Left hindlimb (tissue), 1 donor: ENCODE results near the gene CACNG4.
"Not testable (repeated sequence)": the region's sequence is repeated elsewhere in the genome, so short reads cannot be mapped to it uniquely, and the experiment has no call there.

Experiments
- DNase-seq: peaks from one replicate; pipeline ENCODE4 v3.0.0-alpha.2; 2018

CACNG4 gene

DNA sequence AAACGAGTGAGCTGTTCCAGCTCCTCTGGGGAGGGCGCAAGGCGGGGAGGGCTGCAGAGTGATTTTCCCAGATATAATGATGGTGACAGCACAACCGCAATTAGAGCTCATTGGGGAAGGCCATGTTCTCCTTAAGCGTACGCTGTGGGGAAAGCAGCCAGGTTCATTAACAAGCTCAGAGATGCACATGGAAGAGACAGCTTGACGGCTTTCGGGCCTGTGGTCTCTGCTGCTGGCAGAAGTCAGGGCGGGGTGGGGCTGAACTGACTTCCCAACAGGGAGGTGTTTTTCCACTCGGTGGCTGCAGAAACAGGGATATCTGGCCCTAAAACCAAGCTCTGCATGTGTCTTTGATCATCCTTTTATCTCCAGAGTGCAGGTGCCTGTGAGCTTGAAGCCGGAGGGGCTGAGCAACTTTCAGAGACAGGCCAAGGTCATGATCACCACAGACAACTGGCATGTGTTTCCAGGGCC, 55.8 kb downstream of the CACNG4 start:
- no peak for DNase-seq

DNA sequence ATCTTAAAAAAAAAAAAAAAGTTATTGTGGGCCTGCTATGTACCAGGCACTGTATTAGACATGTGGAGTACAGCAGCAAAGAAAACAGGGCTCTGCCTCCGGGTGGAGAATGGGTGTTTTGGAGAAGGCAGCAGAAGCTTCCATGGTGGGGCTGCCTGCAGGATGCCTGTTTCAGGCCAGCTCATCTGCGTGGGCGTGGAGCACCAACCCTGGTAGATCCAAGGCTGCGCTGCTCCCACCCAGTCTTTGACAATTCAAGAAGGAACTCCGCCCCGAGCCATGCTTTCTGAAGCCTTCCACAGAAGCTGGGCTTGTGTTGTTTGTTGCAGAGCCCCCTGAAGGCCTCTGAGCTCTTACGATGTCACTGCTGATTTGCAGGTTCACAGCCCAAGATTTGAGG, 56.7 kb downstream of the CACNG4 start:
- no peak for DNase-seq

DNA sequence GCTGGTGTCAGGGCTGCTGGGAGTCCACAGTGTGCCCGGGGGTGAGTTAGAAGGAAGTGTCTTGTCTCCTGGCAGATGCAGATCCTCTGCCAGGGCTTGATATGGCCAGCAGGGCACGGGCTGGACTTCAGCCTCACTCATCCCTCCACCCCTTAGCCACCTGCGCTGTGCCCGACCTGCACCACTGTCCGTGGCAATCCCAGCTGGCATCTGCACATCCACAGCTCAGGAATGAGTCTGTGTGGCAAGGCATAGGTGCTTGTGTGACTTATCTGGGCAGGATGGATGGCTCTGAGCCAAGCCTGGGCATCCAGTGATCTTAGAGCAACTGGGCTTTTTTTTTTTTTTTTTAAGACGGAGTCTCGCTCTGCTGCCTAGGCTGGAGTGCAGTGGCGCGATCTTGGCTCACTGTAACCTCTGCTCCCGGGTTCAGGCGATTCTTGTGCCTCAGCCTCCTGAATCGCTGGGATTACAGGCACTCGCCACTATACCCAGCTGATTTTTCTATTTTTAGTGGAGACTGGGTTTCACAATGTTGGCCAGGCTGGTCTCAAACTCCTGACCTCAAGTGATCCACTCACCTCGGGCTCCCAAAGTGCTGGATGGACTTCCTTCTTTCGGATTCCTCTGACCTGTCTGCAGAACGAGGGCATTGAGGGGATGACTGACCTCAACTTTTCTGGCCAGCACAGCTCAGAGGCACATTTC, 57.4 kb downstream of the CACNG4 start:
- no peak for DNase-seq

DNA sequence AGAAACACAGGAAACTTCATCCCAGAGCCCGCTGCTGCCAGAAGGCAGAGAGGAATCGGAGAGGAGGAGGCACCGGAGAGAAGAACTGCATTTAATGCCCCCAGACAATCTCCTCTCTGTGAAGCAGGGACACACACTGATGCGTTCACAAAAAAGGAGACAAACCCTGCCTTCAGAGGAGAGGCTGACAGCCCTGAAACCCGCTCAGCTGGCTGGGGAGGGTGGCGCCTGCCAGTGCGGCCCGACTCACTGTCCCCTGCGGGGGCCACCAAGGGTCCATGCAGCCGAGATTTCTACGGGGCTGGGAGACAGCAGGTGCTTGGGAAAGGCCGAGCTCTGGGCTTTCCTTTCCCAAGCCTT, 57.9 kb downstream of the CACNG4 start:
- no peak for DNase-seq

DNA sequence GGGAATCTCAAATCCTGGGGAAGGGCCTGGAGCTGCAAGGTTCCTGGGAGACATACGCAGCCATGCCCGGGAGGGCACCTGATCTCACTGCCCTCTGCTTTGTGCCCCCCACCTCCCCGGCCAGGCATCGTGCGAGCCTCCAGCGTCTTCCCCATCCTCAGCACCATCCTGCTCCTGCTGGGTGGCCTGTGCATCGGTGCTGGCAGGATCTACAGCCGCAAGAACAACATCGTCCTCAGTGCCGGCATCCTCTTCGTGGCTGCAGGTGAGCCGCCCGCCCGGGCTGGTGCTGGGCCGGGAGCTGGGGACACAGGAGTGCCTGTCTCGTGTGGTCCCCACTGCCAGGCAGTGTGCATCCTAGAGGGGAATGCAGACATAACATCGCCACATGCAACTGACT, 60.2 kb downstream of the CACNG4 start:
- DNase-seq = no peak

DNA sequence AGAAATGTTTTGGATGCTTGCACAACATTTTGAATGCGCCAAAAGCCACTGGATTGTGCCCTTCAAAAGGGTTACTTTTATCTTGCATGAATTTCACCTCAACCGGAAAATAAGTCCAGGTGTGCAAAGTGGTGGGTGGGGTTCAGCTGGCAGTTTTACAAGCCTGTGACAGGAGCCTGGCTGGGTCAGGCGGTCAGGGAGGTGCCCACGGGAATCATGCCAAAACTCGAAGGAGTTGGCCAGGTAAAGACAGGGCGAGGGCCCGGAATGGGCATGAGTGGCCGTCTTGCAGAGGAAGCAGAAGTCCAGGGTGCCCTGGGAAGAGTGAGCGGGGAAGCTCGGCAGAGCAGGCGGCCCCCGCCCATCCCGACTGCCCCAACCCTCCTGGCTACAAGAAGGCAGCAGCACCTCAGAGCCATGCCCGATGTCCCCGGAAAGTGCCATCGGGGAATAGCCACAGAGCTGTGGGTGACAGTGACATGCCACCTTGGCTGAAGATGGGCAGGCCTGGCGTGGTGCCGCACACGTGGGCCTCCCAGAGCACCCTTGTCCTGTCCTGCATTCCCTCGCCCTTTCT, 60.8 kb downstream of the CACNG4 start:
- DNase-seq = no peak

DNA sequence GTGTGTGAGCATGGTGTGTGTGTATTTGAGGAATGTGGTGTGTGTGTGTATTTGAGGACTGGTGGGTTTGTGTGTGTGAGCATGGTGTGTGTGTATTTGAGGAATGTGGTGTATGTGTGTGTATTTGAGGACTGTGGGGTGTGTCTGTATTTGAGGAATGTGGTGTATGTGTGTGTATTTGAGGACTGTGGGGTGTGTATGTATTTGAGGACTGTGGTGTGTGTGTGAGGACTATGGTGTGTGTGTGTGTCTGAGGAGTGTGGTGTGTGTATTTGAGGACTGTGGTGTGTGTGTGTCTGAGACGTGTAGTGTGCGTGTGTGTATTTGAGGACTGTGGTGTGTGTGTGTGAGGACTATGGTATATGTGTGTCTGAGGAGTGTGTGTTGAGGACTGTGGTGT, 61.8 kb downstream of the CACNG4 start:
- DNase-seq = no peak

DNA sequence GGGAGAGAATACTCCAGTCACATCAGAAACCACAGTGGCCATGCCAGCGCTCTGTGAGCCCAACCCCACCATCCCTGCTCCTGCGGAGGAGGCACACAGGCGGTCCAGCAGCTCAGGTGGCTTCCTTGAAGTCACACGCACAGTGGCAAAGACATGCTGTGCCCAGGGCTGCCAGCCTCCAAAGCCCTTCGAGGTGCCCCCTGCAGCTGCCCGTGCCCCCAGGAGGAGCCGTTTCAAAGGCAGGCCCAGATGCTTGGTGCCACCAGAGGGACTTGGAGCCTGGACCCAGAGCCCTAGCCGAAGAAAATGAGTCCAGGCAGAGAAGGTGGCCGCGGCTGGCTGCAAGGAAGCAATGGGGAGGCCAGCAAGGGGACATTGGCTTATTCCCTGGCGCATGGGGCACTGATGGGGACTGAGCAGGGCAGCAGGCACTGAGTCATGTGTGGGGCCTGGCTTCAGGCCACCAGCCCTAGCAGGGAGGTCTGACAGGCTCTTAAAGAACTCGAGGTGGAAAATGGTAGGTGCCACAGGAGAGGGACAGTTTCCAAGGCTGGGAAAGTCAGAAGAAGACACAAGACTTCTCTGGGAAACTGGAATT, 62.6 kb downstream of the CACNG4 start:
- no peak for DNase-seq

DNA sequence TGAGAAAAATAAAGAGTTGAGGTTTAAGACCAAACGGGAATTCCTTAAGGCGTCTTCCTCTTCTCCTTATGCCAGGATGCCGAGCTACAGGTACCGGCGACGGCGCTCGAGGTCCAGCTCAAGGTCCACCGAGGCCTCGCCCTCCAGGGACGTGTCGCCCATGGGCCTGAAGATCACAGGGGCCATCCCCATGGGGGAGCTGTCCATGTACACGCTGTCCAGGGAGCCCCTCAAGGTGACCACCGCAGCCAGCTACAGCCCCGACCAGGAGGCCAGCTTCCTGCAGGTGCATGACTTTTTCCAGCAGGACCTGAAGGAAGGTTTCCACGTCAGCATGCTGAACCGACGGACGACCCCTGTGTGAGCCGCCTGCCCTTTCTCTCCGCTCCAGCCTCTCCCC, 66.1 kb downstream of the CACNG4 start:
- DNase-seq = no peak

DNA sequence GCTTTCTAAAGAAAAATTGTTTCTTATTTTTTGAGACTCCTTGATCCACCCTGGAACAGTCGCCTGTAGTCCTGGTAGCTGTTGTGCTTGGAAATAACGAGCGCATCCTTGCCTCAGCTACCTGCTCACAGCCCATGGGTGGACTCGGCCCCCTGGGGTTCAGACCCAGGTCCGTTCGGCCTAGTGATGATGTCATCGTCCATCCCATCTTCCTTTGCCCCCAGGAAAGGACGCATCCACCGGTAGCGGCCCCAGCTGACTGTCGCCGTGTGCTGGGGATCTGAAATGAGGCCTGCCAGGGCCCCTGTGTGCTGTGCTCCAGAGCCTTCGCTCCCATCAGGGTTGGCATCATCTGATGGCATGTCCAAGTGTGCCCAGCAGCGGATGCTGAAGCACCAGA, 67.9 kb downstream of the CACNG4 start:
- no peak for DNase-seq

DNA sequence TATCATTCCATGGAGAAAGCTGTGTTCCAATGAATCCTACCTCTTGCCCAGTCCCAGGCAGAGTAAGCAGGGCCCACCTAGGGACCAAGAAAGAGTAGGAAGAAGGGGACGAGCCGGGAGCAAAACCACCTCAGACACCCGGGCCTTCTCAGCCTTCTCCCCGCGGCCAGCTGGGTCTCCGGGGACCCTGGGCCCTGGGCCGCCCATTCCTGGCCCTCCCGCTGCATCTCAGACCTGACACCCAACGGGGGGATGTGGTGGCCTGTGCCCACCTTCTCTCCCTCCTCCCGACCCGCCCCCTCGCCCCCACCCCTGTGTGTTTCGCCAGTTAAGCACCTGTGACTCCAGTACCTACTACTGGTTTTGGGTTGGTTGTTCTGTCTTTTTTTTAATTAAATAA, 68.5 kb downstream of the CACNG4 start:
- no peak for DNase-seq

DNA sequence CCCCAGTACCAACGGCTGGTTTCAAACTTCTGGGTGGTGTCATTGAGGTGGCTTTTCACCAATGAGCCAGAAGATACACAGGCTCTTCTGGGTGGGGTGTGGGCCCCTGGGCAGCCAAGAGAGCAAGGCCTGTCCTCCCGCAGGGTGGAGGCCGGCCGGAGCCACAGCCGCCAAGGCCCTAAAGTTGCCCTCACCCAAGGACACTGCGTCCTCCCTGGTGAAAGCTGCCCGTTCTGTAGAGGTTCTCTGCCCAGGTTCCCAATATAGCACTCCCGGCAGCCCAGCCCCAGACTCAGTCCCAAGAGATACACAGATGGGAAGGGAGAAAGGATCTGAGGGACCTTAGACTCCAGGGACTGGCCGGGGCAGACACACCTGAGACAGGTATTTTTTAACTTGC, 69.1 kb downstream of the CACNG4 start:
- DNase-seq = no peak

DNA sequence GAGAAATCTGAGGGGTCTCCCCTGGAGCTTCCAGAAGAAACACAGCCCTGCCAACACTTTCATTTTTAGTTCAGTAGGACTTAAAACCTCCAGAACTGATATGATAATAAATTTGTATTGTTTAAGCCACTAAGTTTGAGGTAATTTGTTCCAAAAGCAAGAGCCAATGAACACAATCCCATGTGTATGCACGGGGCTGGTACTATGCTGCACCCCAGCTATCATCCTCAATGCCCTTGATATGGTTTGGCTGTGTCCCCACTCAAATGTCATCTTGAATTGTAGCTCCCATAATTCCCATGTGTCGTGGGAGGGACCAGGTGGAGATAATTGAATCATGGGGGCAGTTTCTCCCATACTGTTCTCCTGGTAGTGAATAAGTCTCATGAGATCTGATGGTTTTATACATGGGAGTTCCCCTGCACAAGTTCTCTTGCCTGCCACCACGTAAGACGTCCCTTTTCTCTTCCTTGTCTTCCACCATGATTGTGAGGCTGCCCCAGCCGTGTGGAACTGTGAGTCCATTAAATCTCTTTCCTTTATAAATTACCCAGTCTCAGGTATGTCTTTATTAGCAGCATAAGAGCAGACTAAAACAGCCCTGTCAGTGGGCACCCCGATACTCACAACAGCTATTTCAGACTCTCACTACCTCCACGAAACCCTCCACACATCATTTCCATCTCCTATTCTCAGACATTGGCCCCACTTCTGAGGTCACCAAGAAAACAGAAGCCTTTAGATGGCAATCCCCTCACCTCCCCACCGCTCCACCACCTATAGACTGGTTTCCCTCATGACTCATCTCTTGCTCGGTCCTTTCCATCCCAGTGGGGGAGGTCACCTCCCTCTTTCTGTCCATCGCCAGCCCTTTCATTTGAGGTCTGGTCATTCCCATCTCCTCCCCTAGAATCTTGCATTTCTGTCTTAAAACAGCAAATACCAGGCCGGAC, 70.9 kb downstream of the CACNG4 start:
- DNase-seq = no peak

DNA sequence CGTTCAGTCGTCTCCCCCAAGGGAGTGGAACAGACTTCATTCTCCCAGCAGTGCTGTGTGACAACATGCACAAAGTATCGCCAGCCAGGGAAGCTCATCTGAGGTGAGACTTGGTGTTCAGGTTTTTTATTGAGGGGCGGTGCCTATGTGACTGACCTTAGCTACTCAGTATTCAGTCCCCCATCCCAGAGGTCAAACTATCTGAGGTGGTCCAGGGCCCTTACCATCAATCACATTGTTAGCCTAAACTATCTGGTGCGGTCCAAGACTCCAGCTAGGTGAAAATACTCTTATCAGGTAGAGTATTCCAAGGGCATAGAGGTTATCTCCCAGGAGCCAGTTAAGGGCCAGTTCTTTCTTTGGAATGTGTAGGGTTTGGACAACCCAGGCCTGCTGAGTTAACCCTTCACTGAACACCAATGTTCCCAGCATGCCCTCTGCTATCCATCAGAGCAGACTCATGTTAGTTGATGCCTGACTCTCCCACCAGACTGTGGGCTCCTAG, 74.4 kb downstream of the CACNG4 start:
- DNase-seq = no peak

DNA sequence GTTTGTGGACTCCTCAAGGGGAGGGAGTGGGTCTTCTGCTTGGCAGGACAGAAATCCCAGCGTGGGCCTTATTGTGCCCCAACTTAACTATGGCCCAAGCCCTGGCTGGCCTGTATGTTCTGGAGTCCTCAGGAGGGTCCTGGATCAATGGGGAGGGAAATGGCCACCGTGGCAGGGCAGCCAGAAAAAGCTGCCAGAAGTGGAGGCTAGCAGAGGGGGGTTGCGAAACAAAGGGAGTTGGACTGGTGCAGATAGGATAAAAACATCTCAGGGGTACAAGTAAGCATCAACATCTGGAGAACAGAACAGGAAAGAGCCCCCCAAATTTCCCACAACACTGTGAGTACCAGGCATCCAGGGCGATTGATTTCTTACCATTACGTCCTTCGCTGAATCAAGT, 76.1 kb downstream of the CACNG4 start:
- DNase-seq = no peak

DNA sequence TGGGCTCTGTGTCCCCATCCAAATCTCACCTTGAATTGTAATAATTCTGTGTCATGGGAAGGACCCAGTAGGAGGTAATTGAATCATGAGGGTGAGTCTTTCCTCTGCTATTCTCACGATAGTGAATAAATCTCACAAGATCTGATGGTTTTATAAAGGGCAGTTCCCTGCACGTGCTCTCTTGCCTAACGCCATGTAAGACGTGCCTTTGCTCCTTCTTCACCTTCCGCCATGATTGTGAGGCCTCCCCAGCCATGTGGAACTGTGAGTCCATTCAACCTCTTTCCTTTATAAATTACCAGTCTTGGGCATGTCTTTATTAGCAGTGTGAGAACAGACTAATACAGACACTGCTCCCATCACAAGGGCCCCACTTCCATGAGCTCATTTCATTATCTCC, 76.6 kb downstream of the CACNG4 start:
- not testable (repeated sequence) for DNase-seq

DNA sequence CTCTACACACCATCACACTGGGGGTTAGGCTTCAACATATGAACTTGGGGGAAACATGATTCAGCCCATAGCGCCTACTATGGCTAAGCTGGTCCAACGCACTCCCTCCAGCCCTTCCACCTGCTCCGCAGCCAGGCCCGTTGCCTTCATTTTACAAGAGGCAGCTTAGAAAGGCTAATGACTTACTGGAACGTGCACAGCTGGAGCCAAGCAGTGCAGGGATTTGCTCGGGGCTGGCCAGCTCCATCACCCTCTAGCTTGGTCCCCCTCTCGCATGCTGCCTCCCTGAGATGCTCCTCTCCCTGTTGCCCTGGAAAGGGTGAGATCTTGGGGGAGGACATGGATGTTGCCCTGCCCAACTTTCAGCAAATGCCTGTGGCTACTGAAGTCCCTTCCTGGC, 77.0 kb downstream of the CACNG4 start:
- DNase-seq = no peak

DNA sequence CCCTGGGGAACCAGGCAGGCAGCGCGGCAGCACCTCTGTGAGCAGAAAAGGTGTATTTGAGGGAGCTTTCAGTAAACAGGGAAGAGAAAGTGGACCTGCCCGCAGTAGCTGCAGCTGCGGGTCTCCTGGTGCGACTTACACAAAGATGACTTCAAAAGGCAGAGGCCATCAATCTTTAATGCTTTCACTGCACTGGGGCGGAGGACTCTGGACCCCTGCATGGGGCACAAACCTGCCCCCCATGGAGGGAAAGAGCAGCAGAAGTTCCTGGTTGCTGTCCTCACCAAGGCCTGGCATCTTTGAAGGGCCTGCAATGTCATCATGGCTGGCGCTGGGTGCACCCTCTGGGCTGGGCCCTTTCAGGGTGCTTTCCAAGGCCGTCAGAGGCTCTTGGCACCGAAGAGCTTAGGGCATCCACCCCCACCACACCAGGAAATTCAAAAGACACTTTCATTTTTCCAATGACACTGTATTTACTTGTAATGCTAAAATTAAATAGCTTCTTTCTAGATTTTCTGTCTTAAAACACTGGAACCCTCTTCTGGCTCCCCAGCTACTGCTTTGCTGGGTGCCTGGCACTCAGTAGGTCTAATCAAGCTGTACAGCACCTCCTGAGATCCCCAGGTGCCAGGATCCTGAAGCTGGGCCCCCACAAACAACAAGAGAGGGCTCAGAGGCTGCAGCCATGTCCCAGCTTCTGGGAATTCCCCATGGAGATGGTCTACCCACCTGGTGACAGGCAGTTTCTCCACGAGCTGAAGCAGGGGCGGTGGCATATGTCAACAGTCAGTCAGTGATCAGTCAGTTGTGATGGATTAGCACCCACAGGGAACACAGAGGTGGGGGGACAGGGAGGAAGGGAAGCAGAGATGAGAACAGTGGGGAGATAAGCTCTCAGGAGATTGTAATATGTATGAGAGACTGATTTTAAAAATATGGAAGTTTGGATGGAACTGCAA, 77.7 kb downstream of the CACNG4 start:
- no peak for DNase-seq

DNA sequence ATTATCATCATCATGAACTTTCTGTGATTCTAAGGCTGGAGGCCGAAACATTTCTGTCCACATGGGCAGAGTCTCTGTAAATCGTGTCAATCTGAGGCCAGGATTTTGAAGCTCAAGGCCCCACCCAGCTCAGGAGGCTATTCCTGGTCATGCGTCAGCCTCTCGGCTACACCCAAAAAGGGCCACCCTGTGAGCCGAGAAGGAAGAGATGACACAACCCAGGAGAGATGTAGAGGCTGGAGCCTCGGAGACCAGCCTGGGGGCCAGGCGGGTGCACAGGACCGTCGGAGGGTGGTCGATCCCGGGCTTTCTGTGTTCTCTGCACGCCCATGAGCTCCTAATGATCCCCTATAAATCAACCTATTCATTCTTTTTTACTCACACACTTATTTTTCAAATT, 78.8 kb downstream of the CACNG4 start:
- DNase-seq = no peak

DNA sequence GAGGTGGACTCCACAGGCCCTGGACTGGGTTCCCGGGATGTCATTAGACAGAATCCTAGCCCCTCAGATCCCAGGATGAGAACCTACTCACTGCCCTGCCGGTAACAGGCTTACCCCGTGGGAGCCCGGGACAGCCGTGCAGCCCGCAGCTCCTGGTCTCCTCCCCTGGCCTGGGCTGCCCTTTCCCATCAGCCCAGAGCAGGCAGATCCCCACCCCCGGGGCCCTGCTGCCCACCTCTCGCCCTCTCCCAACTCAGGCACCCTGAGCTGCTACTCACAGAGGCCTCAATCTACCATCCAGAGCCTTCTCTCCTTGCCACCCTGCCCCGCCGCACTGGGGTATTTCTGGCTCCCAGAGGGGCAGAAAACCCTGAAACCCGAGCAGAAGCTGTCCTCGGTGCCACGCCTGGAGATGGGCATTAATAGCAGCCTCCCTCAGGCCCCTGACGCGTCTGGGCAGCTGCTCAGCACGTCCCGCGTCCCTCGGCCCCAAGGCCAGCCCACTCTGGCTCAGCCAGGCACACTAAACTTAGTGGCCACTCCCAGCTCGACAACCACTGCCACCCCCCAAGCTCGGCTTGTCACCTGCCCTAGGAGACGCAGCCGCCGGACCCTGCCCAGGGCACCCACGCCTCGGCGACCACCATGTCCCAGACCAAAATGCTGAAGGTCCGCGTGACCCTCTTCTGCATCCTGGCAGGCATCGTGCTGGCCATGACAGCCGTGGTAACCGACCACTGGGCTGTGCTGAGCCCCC, 79.7 kb downstream of the CACNG4 start, which contains the start of gene CACNG1:
TSS of gene CACNG1 (plus strand) at position 539 of the 757 bp plus-strand sequence. CDS start at position 646, 107 bp downstream.
- DNase-seq = no peak

DNA sequence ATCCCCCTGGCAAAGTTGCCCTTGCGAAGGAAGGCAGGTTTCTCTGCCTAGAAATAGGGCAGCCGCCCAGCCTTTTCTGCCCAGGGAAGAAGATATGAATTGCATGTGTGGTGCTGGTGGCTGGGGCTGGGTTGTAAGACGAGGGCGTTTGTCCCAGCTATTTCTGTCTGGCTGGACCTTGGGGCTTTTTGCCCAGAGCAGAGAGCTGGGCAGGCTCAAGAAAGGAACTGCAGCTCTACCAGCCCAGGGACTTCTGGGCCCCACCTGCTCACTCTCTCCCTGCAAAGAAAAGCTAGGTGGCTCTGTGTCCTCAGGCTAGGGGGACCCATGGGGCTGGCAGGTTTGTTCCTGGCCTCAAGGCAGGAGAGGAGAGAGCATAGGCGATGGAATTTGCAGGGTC, 80.4 kb downstream of the CACNG4 start:
- DNase-seq = no peak
